ENCODE results near the gene NEK11.

DNA sequence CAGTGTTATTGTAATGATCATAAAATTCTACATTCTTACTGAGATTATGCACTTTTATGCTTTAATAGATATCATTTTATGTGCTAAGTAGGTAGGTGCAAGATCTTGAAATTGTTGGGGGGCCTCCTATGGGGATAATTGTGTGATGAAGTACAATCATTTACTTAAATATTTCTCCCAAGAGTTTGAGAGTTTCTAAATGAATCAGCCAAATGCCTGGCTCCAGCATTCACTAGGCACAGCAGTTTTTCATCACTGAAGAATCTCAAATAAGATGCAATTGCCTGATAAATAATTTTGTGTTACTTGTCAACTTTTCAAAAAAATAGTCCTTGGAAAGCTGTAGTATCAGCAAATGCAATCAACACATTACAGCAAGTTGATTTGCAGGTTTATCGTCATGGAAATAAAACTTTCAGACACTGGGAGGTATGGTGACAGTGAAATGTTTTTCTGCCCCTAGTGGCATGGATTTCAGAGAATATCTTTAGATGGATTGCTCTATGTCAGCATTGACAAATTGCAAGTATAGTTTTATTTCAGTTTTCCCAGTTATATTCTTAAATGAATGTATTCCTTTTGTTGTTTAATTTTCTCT lies 167.1 kb downstream of the NEK11 start:
- TF ChIP-seq, protein P1, sequence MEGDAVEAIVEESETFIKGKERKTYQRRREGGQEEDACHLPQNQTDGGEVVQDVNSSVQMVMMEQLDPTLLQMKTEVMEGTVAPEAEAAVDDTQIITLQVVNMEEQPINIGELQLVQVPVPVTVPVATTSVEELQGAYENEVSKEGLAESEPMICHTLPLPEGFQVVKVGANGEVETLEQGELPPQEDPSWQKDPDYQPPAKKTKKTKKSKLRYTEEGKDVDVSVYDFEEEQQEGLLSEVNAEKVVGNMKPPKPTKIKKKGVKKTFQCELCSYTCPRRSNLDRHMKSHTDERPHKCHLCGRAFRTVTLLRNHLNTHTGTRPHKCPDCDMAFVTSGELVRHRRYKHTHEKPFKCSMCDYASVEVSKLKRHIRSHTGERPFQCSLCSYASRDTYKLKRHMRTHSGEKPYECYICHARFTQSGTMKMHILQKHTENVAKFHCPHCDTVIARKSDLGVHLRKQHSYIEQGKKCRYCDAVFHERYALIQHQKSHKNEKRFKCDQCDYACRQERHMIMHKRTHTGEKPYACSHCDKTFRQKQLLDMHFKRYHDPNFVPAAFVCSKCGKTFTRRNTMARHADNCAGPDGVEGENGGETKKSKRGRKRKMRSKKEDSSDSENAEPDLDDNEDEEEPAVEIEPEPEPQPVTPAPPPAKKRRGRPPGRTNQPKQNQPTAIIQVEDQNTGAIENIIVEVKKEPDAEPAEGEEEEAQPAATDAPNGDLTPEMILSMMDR (IDR thresholded peaks at IDR 0.05; ENCODE audit: insufficient read depth, low read depth, low read length), result peak; percentile 25
- no peak for TF ChIP-seq EZH2 (IDR thresholded peaks at IDR 0.05; ENCODE audit: insufficient read depth, low read length)
